Memory B cell (primary cell): ENCODE measurements around the gene UGP2.

ENCODE experiments used
- ATAC-seq: fragments of 150-1000 bp; cut with Tn5 transposase; 2 replicates; pipeline ENCODE4 v1.10.0; 2021; ENCODE audit warnings: low read depth, mild to moderate bottlenecking, moderate library complexity
- DNase-seq, 2 donors: peaks; one replicate each; pipeline ENCODE4 v3.0.0; 2022; ENCODE audit warnings: low spot score in 2 of 2
- H3K27ac Mint-ChIP-seq: one replicate; pipeline ENCODE4 v1.8.0; 2022; ENCODE audit warnings: mild to moderate bottlenecking, moderate library complexity, mixed read lengths
- H3K27me3 Mint-ChIP-seq: one replicate; pipeline ENCODE4 v1.8.0; 2022; ENCODE audit warnings: mixed read lengths
- H3K36me3 Mint-ChIP-seq: one replicate; pipeline ENCODE4 v1.8.0; 2022; ENCODE audit warnings: mild to moderate bottlenecking, mixed read lengths
- H3K4me1 Mint-ChIP-seq: one replicate; pipeline ENCODE4 v1.8.0; 2022; ENCODE audit warnings: mixed read lengths
- H3K4me3 Mint-ChIP-seq: one replicate; pipeline ENCODE4 v1.8.0; 2022; ENCODE audit warnings: mild to moderate bottlenecking, moderate library complexity, mixed read lengths
- H3K9me3 Mint-ChIP-seq: one replicate; pipeline ENCODE4 v1.8.0; 2022; ENCODE audit warnings: mixed read lengths

Gene UGP2

GRCh38 chr2:63819765-63820717, 21.7 kb upstream of the UGP2 start:
- Mint-ChIP-seq H3K9me3 (no peaks in the 10 kb centered on the region), H3K27me3 (peaks cover 7% of the 10 kb centered on the region), H3K4me3 (no peak overlapping the region), H3K27ac (no peak overlapping the region), H3K36me3 (peaks cover 1% of the 10 kb centered on the region), H3K4me1 (no peaks in the 10 kb centered on the region)
- ATAC-seq (no peak), DNase-seq (no peak)

- Mint-ChIP-seq H3K9me3 (no peaks in the 10 kb centered on the region), H3K4me1 (no peaks in the 10 kb centered on the region), H3K36me3 (peaks cover 1% of the 10 kb centered on the region), H3K4me3 (no peak overlapping the region), H3K27ac (no peak overlapping the region), H3K27me3 (peaks cover 8% of the 10 kb centered on the region)
- DNase-seq (no peak), ATAC-seq (no peak)
Observed at GRCh38 chr2:63820969-63821368, 20.7 kb upstream of the UGP2 start.

GRCh38 chr2:63821396-63821795, 20.3 kb upstream of the UGP2 start:
- Mint-ChIP-seq H3K27ac (no peak overlapping the region), H3K36me3 (peaks cover 1% of the 10 kb centered on the region), H3K4me1 (no peaks in the 10 kb centered on the region), H3K9me3 (no peaks in the 10 kb centered on the region), H3K4me3 (no peak overlapping the region), H3K27me3 (peaks cover 7% of the 10 kb centered on the region)
- DNase-seq, result no peak
- ATAC-seq, result no peak

GRCh38 chr2:63822478-63822877, 19.2 kb upstream of the UGP2 start:
- Mint-ChIP-seq H3K4me3 (no peak overlapping the region), H3K9me3 (no peaks in the 10 kb centered on the region), H3K27me3 (peaks cover 7% of the 10 kb centered on the region), H3K27ac (no peak overlapping the region), H3K4me1 (no peaks in the 10 kb centered on the region), H3K36me3 (peaks cover 1% of the 10 kb centered on the region)
- no peak for DNase-seq
- no peak for ATAC-seq

GRCh38 chr2:63827749-63828148, 13.9 kb upstream of the UGP2 start:
- no peak overlapping the region for H3K27ac Mint-ChIP-seq
- H3K36me3 Mint-ChIP-seq, result no peaks in the 10 kb centered on the region
- peaks cover 7% of the 10 kb centered on the region for H3K27me3 Mint-ChIP-seq
- DNase-seq (no peak), ATAC-seq (no peak)
- no peaks in the 10 kb centered on the region for H3K4me1 Mint-ChIP-seq
- no peak overlapping the region for H3K4me3 Mint-ChIP-seq
- H3K9me3 Mint-ChIP-seq, result no peaks in the 10 kb centered on the region

GRCh38 chr2:63831176-63831575, 10.5 kb upstream of the UGP2 start:
- ATAC-seq, result no peak

GRCh38 chr2:63834401-63834800, 7.3 kb upstream of the UGP2 start:
- no peaks in the 10 kb centered on the region for H3K4me1 Mint-ChIP-seq
- H3K36me3 Mint-ChIP-seq, result no peaks in the 10 kb centered on the region
- no peak overlapping the region for H3K4me3 Mint-ChIP-seq
- DNase-seq (no peak), ATAC-seq (no peak)
- H3K27ac Mint-ChIP-seq, result no peak overlapping the region
- H3K27me3 Mint-ChIP-seq, result peaks cover 1% of the 10 kb centered on the region
- no peaks in the 10 kb centered on the region for H3K9me3 Mint-ChIP-seq

More at GRCh38 chr2:63831176-63831575, 10.5 kb upstream of the UGP2 start:
- H3K27ac Mint-ChIP-seq, result no peak overlapping the region
- DNase-seq, result no peak
- no peak overlapping the region for H3K4me3 Mint-ChIP-seq
- peaks cover 3% of the 10 kb centered on the region for H3K27me3 Mint-ChIP-seq
- H3K4me1 Mint-ChIP-seq, result no peaks in the 10 kb centered on the region
- no peaks in the 10 kb centered on the region for H3K36me3 Mint-ChIP-seq
- H3K9me3 Mint-ChIP-seq, result no peaks in the 10 kb centered on the region

- no peak overlapping the region for H3K27ac Mint-ChIP-seq
- H3K36me3 Mint-ChIP-seq, result peaks cover 3% of the 10 kb centered on the region
- H3K27me3 Mint-ChIP-seq, result no peaks in the 10 kb centered on the region
- ATAC-seq (no peak), DNase-seq (no peak)
- H3K9me3 Mint-ChIP-seq, result no peaks in the 10 kb centered on the region
- peaks cover 7% of the 10 kb centered on the region for H3K4me1 Mint-ChIP-seq
- H3K4me3 Mint-ChIP-seq, result no peak overlapping the region
Observed at GRCh38 chr2:63837036-63837594, 4.6 kb upstream of the UGP2 start.

GRCh38 chr2:63840081-63840784, 1.5 kb upstream of the UGP2 start:
- Mint-ChIP-seq H3K36me3 (peaks cover 3% of the 10 kb centered on the region), H3K4me1 (peaks cover 23% of the 10 kb centered on the region), H3K4me3 (peak overlapping the region; percentile 95), H3K27me3 (no peaks in the 10 kb centered on the region), H3K9me3 (no peaks in the 10 kb centered on the region), H3K27ac (peak overlapping the region; percentile 96)
- no peak for DNase-seq
- ATAC-seq, result peak; percentile 36

GRCh38 chr2:63840785-63841253, 877 bp upstream of the UGP2 start:
- Mint-ChIP-seq H3K4me3 (peak overlapping the region; percentile 95), H3K9me3 (no peaks in the 10 kb centered on the region), H3K36me3 (peaks cover 3% of the 10 kb centered on the region), H3K27me3 (no peaks in the 10 kb centered on the region), H3K4me1 (peaks cover 26% of the 10 kb centered on the region), H3K27ac (peak overlapping the region; percentile 96)
- DNase-seq, result peak; percentile 88 to 93
- peak; percentile 88 for ATAC-seq

GRCh38 chr2:63842149-63843061, 709 bp downstream of the UGP2 start:
- ATAC-seq (no peak), DNase-seq (no peak)
- Mint-ChIP-seq H3K9me3 (no peaks in the 10 kb centered on the region), H3K4me1 (peaks cover 33% of the 10 kb centered on the region), H3K4me3 (peak overlapping the region; percentile 95), H3K36me3 (peaks cover 4% of the 10 kb centered on the region), H3K27ac (peak overlapping the region; percentile 96), H3K27me3 (no peaks in the 10 kb centered on the region)

GRCh38 chr2:63843093-63843492, 1.4 kb downstream of the UGP2 start:
- H3K36me3 Mint-ChIP-seq, result peaks cover 7% of the 10 kb centered on the region
- ATAC-seq (no peak), DNase-seq (no peak)
- H3K4me3 Mint-ChIP-seq, result peak overlapping the region; percentile 95
- H3K27me3 Mint-ChIP-seq, result no peaks in the 10 kb centered on the region
- peak overlapping the region; percentile 96 for H3K27ac Mint-ChIP-seq
- H3K4me1 Mint-ChIP-seq, result peaks cover 37% of the 10 kb centered on the region
- no peaks in the 10 kb centered on the region for H3K9me3 Mint-ChIP-seq

- no peak for DNase-seq
- peaks cover 7% of the 10 kb centered on the region for H3K36me3 Mint-ChIP-seq
- H3K4me3 Mint-ChIP-seq, result no peak overlapping the region
- H3K9me3 Mint-ChIP-seq, result no peaks in the 10 kb centered on the region
- no peaks in the 10 kb centered on the region for H3K27me3 Mint-ChIP-seq
- no peak for ATAC-seq
- H3K4me1 Mint-ChIP-seq, result peaks cover 37% of the 10 kb centered on the region
- H3K27ac Mint-ChIP-seq, result no peak overlapping the region
Observed at GRCh38 chr2:63843791-63844190, 2.1 kb downstream of the UGP2 start.
